Metanephros (tissue), 1 donor: ENCODE measurements around the gene SUB1. TPM values are rescaled to one million over a fixed set of nuclear protein-coding genes. Genes with fewer than 3 reads are reported as not detected.

Experiments
- total RNA-seq: library from RNA; depleted of rRNA; stranded (reverse); fragments of >200 nt; gene quantifications from one replicate; pipeline ENCODE4 v1.2.3, GENCODE V29; 2014

SUB1 gene
- total RNA-seq, result 83.3 TPM

DNA sequence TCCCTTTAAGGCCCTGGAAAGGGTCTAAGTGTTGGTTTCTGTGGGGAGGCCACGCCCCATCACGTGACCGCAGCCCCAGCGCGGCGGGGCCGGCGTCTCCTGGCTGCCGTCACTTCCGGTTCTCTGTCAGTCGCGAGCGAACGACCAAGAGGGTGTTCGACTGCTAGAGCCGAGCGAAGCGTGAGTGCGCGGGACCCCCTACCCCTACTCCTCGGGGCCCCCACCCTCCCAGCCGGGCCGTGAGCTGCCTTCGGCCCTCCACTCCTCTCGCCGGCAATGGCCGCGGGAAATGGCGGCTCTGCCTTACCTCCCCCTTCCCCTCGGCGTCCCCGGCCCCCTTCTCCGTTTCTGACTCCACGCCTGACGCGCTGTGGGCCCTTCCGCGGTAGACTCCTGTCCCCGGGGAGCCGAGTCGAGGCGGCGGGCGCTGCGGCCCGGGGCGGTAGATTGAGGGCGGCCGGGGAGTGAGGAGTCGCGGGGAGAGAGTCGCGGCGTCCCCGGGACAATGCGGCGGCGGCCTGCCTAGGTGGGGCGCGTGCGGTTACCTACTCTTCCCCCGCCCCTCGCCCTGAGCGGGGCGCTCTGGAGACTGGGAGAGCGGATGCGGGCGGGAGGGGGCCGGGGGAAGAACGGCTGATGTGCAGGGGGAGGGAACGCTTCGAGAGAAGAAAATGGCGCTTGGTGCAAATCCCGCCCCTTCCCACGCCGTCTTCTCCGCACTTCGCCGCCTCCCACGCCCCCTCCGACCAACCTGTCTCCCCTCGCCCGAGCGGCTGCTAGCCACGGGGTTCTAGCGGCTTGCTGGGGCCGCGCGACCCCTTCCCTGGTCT, at the start of gene SUB1:
TSS of gene SUB1 (plus strand) at position 112 of the 830 bp plus-strand sequence. CDS start 2,956 bp downstream, outside the sequence.

Other genes with a start within 250 kb of the SUB1 start
- 78.0 TPM for gene ZFR, start 140.8 kb upstream of the SUB1 start, total RNA-seq
- gene NPR3, start 125.8 kb downstream of the SUB1 start, total RNA-seq, result 27.6 TPM